ENCODE measurements around the gene CCDC34.

CCDC34 gene

DNA sequence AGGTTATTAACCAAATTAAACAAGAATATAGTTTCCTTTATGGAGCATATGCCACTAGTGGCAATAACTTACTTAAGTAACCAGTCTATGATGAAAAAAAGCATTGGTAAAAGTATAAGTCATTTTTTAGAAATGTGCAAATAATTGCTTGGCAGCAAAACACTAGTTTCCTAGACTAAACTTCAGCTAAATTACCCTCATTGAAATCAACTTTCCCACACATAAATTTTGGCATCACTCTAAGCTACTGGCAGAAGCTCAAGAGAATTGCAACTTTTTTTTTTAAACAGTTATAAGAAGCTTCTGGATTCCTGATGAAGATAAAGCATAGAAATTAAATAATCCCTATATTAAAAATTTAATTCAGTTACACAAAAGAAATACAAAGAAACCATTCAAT lies 12.5 kb downstream of the CCDC34 start:
- Histone ChIP-seq H3K27me3 (ENCODE audit: insufficient read depth, low read length, poor library complexity) (no peaks in the 10 kb centered on the region), H3K27ac (ENCODE audit: low read length) (no peak overlapping the region), H4K20me1 (ENCODE audit: insufficient read depth, low read length) (no peaks in the 10 kb centered on the region), H3K79me2 (ENCODE audit: insufficient read depth, low read length) (peaks cover 5% of the 10 kb centered on the region; the same call in 1 of the 2 replicates), H3K9ac (ENCODE audit: low read depth, low read length) (no peak overlapping the region), H3K4me3 (ENCODE audit: low read depth in 1 of 2, low read length in 2 of 2) (no peak overlapping the region), H3K4me1 (ENCODE audit: insufficient read depth, low read length) (no peaks in the 10 kb centered on the region), H2AFZ (ENCODE audit: low read depth, low read length) (no peak overlapping the region), H3K9me3 (ENCODE audit: insufficient read depth, low read length, severe bottlenecking) (no peaks in the 10 kb centered on the region), H3K4me2 (ENCODE audit: insufficient read depth, low read length) (no peak overlapping the region), H3K36me3 (ENCODE audit: insufficient read depth, low read length) (peaks cover 37% of the 10 kb centered on the region)
- TF ChIP-seq, protein P1, sequence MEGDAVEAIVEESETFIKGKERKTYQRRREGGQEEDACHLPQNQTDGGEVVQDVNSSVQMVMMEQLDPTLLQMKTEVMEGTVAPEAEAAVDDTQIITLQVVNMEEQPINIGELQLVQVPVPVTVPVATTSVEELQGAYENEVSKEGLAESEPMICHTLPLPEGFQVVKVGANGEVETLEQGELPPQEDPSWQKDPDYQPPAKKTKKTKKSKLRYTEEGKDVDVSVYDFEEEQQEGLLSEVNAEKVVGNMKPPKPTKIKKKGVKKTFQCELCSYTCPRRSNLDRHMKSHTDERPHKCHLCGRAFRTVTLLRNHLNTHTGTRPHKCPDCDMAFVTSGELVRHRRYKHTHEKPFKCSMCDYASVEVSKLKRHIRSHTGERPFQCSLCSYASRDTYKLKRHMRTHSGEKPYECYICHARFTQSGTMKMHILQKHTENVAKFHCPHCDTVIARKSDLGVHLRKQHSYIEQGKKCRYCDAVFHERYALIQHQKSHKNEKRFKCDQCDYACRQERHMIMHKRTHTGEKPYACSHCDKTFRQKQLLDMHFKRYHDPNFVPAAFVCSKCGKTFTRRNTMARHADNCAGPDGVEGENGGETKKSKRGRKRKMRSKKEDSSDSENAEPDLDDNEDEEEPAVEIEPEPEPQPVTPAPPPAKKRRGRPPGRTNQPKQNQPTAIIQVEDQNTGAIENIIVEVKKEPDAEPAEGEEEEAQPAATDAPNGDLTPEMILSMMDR (IDR thresholded peaks at IDR 0.05; ENCODE audit: borderline replicate concordance, extremely low read depth, low read length, poor library complexity, severe bottlenecking), result no peak
- TF ChIP-seq EZH2 (IDR thresholded peaks at IDR 0.05; ENCODE audit: borderline replicate concordance, low read depth, low read length, severe bottlenecking), result no peak
- ATAC-seq (ENCODE audit: insufficient read depth, low read depth) (no peak), DNase-seq (no peak)

DNA sequence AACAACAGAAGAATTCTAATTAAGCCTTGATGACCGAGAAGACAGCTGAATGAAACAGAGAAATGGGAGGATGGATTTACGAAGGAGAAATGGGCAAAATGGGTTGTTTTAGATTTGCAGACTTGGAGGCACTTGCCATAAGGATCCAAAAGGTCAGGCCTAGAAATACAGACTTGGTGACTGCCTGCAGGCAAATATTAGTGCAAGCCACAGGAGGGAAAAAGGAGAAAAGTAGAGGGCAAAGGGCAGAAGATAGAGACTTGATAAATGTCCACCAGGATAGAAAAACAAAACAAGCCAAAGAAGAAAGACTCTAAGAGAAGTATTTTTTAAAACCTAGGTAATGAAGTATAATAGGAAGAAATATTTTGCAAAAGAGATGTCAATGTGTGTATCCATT lies 13.1 kb downstream of the CCDC34 start:
- Histone ChIP-seq H3K79me2 (ENCODE audit: insufficient read depth, low read length) (peaks cover 5% of the 10 kb centered on the region; the same call in 1 of the 2 replicates), H3K4me3 (ENCODE audit: low read depth in 1 of 2, low read length in 2 of 2) (no peak overlapping the region), H3K9me3 (ENCODE audit: insufficient read depth, low read length, severe bottlenecking) (no peaks in the 10 kb centered on the region), H2AFZ (ENCODE audit: low read depth, low read length) (no peak overlapping the region), H3K27me3 (ENCODE audit: insufficient read depth, low read length, poor library complexity) (no peaks in the 10 kb centered on the region), H4K20me1 (ENCODE audit: insufficient read depth, low read length) (no peaks in the 10 kb centered on the region), H3K4me2 (ENCODE audit: insufficient read depth, low read length) (no peak overlapping the region), H3K4me1 (ENCODE audit: insufficient read depth, low read length) (no peaks in the 10 kb centered on the region), H3K27ac (ENCODE audit: low read length) (no peak overlapping the region), H3K9ac (ENCODE audit: low read depth, low read length) (no peak overlapping the region), H3K36me3 (ENCODE audit: insufficient read depth, low read length) (peaks cover 37% of the 10 kb centered on the region)
- TF ChIP-seq, protein P1 (IDR thresholded peaks at IDR 0.05; ENCODE audit: borderline replicate concordance, extremely low read depth, low read length, poor library complexity, severe bottlenecking), result no peak
- TF ChIP-seq EZH2 (IDR thresholded peaks at IDR 0.05; ENCODE audit: borderline replicate concordance, low read depth, low read length, severe bottlenecking), result no peak
- no peak for DNase-seq
- no peak for ATAC-seq (ENCODE audit: insufficient read depth, low read depth)

DNA sequence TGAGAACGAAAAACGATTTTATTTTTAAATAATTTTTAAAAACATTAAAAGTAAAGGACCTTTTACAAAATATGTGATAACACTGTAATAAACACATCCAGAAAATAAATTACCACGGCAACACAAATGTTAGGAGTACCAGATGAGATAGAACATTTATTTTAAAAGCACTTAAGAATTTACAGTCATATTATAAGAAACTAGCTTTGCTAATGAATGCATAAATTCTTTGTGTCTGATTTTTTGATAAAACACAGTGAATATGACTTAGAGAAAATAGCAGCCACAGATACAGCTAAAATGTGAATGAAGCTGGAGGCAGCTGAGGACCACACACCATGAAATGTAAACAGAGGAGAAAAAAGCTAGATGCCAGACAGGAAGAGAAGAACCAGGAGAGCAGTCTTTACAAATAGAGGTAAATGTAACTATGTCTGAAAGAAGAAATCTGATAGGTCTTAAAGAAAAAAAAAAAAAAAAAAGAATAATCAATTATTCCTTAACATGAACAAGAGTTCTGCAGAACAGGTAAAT lies 14.6 kb downstream of the CCDC34 start:
- peaks cover 3% of the 10 kb centered on the region; the same call in 1 of the 2 replicates for H3K79me2 ChIP-seq (ENCODE audit: insufficient read depth, low read length)
- H3K27ac ChIP-seq (ENCODE audit: low read length), result no peak overlapping the region
- ATAC-seq (ENCODE audit: insufficient read depth, low read depth) (no peak), DNase-seq (no peak)
- no peak for TF ChIP-seq EZH2 (IDR thresholded peaks at IDR 0.05; ENCODE audit: borderline replicate concordance, low read depth, low read length, severe bottlenecking)
- H3K9ac ChIP-seq (ENCODE audit: low read depth, low read length), result no peak overlapping the region
- H3K9me3 ChIP-seq (ENCODE audit: insufficient read depth, low read length, severe bottlenecking), result no peaks in the 10 kb centered on the region
- H3K4me1 ChIP-seq (ENCODE audit: insufficient read depth, low read length), result no peaks in the 10 kb centered on the region
- H2AFZ ChIP-seq (ENCODE audit: low read depth, low read length), result no peak overlapping the region
- no peaks in the 10 kb centered on the region for H3K27me3 ChIP-seq (ENCODE audit: insufficient read depth, low read length, poor library complexity)
- no peaks in the 10 kb centered on the region for H4K20me1 ChIP-seq (ENCODE audit: insufficient read depth, low read length)
- H3K4me3 ChIP-seq (ENCODE audit: low read depth in 1 of 2, low read length in 2 of 2), result no peak overlapping the region
- H3K36me3 ChIP-seq (ENCODE audit: insufficient read depth, low read length), result peaks cover 35% of the 10 kb centered on the region
- no peak overlapping the region for H3K4me2 ChIP-seq (ENCODE audit: insufficient read depth, low read length)

DNA sequence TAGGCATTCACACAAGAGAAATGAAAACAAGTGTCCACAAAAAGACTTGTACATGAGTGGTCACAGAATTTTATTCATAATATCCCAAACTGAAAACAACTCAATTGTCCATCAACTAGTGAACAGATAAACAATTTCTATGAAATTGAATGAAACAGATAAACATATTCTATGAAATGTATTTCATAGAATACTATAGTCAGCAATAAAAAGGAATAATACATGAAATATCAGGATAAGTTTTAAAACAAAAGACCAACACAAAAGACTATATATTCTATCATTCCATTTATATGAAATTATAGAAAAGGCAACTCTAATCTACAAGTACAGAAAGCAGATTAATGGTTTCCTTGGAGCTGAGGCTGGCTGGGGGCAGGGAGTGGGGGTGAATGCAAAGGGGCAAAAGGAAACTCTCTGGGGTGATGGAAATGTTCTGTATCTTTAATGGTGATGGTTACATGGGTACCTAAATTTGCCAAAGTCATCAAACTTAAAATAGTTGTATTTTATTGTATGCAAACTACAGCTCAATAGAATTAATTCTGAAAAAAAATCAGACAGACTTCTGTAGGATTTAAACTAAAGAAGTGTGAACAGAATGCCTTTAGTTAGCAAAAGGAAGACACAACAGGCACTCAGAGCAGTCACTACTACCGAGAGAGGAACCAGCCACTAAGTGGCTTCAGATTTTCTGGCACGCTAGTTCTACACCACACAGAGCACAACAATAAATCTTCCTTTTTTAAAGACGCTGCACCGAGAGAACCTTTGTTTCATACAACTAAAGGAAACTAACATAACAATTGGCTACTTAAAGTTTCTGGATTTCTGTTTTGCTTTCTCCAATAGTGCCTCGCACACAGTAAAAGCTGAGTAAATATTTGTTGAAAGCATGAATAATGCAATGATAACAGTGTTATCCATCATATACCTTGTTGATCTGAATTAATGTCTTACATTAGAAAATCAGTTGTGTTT lies 15.4 kb downstream of the CCDC34 start:
- no peak overlapping the region for H3K9ac ChIP-seq (ENCODE audit: low read depth, low read length)
- no peak overlapping the region for H3K4me3 ChIP-seq (ENCODE audit: low read depth in 1 of 2, low read length in 2 of 2)
- H3K27ac ChIP-seq (ENCODE audit: low read length), result no peak overlapping the region
- no peak overlapping the region for H2AFZ ChIP-seq (ENCODE audit: low read depth, low read length)
- ATAC-seq (ENCODE audit: insufficient read depth, low read depth) (no peak), DNase-seq (no peak)
- H3K79me2 ChIP-seq (ENCODE audit: insufficient read depth, low read length), result peaks cover under 1% of the 10 kb centered on the region; the same call in 1 of the 2 replicates
- no peak overlapping the region for H3K4me2 ChIP-seq (ENCODE audit: insufficient read depth, low read length)
- H3K4me1 ChIP-seq (ENCODE audit: insufficient read depth, low read length), result no peaks in the 10 kb centered on the region
- no peaks in the 10 kb centered on the region for H3K27me3 ChIP-seq (ENCODE audit: insufficient read depth, low read length, poor library complexity)
- TF ChIP-seq EZH2 (IDR thresholded peaks at IDR 0.05; ENCODE audit: borderline replicate concordance, low read depth, low read length, severe bottlenecking), result no peak
- TF ChIP-seq, protein P1 (IDR thresholded peaks at IDR 0.05; ENCODE audit: borderline replicate concordance, extremely low read depth, low read length, poor library complexity, severe bottlenecking), result no peak
- peaks cover 34% of the 10 kb centered on the region for H3K36me3 ChIP-seq (ENCODE audit: insufficient read depth, low read length)
- no peaks in the 10 kb centered on the region for H3K9me3 ChIP-seq (ENCODE audit: insufficient read depth, low read length, severe bottlenecking)
- H4K20me1 ChIP-seq (ENCODE audit: insufficient read depth, low read length), result no peaks in the 10 kb centered on the region

Measured in DND-41 (cell line).